GM12878 (cell line): Measurements from ENCODE around the gene CCL2.

Experiments
- CTCF ChIP-seq, 3 experiments: IDR thresholded peaks in 2 of 3; conservative IDR thresholded peaks in 1 of 3; 2 replicates each; pipeline ENCODE4 v1.5.1; 2011; ENCODE audit warnings: low read depth in 3 of 3, low read length in 3 of 3, mild to moderate bottlenecking in 3 of 3, control low read depth in 2 of 3, moderate library complexity in 2 of 3, inconsistent platforms in 1 of 3, mixed read lengths in 1 of 3; ENCODE audit not compliant: control insufficient read depth in 2 of 3, insufficient read depth in 1 of 3; ENCODE audit errors: extremely low read depth in 1 of 3
- EZH2 ChIP-seq: IDR thresholded peaks from 2 replicates; pipeline ENCODE4 v1.6.1; 2012; ENCODE audit warnings: low read depth, mild to moderate bottlenecking, control low read depth, inconsistent platforms, low read length, borderline replicate concordance; ENCODE audit not compliant: control insufficient read depth
- FOXM1 ChIP-seq: IDR thresholded peaks from 2 replicates; pipeline ENCODE4 v1.6.1; 2012; ENCODE audit warnings: low read depth, mild to moderate bottlenecking, inconsistent platforms, low read length, moderate library complexity
- JUNB ChIP-seq: IDR thresholded peaks from 2 replicates; pipeline ENCODE4 v1.6.1; 2016; ENCODE audit warnings: antibody characterized with exemption, mild to moderate bottlenecking
- MAX ChIP-seq: IDR thresholded peaks from 2 replicates; pipeline ENCODE4 v1.6.1; 2012; ENCODE audit warnings: low read depth, low read length, improper control_type of control experiment
- NR2F1 ChIP-seq: fragments of 450-650 bp; conservative IDR thresholded peaks from 2 replicates; pipeline ENCODE4 v1.6.1; 2017; ENCODE audit warnings: mild to moderate bottlenecking

GRCh38 chr17:34306466-34306865 lies 51.4 kb downstream of the CCL2 start:
- TF ChIP-seq JUNB, result no peak
- TF ChIP-seq NR2F1, result no peak
- TF ChIP-seq MAX, result no peak
- no peak for TF ChIP-seq CTCF (IDR thresholded peaks at IDR 0.05 in 2 of 3, conservative IDR thresholded peaks at IDR 0.05 in 1 of 3; ENCODE audit: control insufficient read depth in 2 of 3, extremely low read depth in 1 of 3, insufficient read depth in 1 of 3, low read depth in 3 of 3, low read length in 3 of 3)
- TF ChIP-seq FOXM1, result no peak
- no peak for TF ChIP-seq EZH2
